ENCODE data around the gene TTLL8.

Gene TTLL8

DNA sequence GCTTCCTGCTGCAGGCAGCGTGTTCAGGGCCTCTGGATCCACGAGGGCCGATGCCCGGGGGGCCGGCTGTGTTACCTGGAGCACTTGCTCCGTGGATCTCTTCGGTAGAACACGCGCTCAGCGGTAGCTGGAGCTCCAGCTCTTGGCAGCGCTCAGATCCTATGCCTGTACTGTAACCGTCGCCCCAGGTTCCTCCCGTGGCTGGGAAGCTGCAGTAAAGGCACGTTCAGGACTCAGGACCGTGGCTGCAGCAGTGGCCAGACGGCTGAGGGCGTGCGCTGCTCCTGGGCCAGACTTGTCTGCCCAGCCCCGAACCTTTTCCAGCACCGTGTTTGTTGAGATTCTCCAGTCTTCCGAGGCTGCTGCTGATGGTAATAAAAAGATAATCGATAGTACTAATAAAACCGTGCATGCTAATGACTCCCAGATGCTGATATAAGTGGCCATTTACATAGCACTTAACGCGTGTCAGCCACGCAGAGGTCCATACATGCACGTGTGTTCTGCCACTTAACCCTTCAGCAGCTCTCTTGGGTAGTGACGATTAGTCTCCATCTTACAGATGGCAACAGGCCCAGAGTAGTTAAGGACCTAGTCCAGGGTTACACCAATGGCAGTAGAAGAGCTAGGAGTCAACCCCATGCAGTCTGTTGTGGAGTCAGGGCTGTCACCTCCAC, 33.1 kb upstream of the TTLL8 start:
- Histone ChIP-seq H3K4me3 (IDR thresholded peaks at IDR 0.05; ENCODE audit: insufficient read depth, low read depth, low read length) (no peak overlapping the region), H3K79me2 (ENCODE audit: insufficient read depth, low read depth) (no peaks in the 10 kb centered on the region), H3K9ac (no peak overlapping the region), H4K20me1 (ENCODE audit: insufficient read depth) (no peaks in the 10 kb centered on the region), H3K27me3 (ENCODE audit: insufficient read depth, low read depth) (no peaks in the 10 kb centered on the region; the same call in 1 of the 2 replicates), H3K4me1 (ENCODE audit: low read depth, poor library complexity, severe bottlenecking) (no peaks in the 10 kb centered on the region), H2AFZ (ENCODE audit: low read depth) (no peak overlapping the region), H3K27ac (no peak overlapping the region), H3K36me3 (ENCODE audit: insufficient read depth) (no peaks in the 10 kb centered on the region), H3K4me2 (no peak overlapping the region)
- TF ChIP-seq, protein P1, sequence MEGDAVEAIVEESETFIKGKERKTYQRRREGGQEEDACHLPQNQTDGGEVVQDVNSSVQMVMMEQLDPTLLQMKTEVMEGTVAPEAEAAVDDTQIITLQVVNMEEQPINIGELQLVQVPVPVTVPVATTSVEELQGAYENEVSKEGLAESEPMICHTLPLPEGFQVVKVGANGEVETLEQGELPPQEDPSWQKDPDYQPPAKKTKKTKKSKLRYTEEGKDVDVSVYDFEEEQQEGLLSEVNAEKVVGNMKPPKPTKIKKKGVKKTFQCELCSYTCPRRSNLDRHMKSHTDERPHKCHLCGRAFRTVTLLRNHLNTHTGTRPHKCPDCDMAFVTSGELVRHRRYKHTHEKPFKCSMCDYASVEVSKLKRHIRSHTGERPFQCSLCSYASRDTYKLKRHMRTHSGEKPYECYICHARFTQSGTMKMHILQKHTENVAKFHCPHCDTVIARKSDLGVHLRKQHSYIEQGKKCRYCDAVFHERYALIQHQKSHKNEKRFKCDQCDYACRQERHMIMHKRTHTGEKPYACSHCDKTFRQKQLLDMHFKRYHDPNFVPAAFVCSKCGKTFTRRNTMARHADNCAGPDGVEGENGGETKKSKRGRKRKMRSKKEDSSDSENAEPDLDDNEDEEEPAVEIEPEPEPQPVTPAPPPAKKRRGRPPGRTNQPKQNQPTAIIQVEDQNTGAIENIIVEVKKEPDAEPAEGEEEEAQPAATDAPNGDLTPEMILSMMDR (conservative IDR thresholded peaks at IDR 0.05; ENCODE audit: low read depth, low read length): no peak

- Histone ChIP-seq H3K4me1 (ENCODE audit: low read depth, poor library complexity, severe bottlenecking) (no peaks in the 10 kb centered on the region), H3K9ac (no peak overlapping the region), H4K20me1 (ENCODE audit: insufficient read depth) (no peaks in the 10 kb centered on the region), H3K4me2 (no peak overlapping the region), H3K27ac (no peak overlapping the region), H3K79me2 (ENCODE audit: insufficient read depth, low read depth) (no peaks in the 10 kb centered on the region), H2AFZ (ENCODE audit: low read depth) (no peak overlapping the region), H3K36me3 (ENCODE audit: insufficient read depth) (no peaks in the 10 kb centered on the region), H3K4me3 (IDR thresholded peaks at IDR 0.05; ENCODE audit: insufficient read depth, low read depth, low read length) (no peak overlapping the region), H3K27me3 (ENCODE audit: insufficient read depth, low read depth) (no peaks in the 10 kb centered on the region; the same call in 1 of the 2 replicates)
- TF ChIP-seq, protein P1 (conservative IDR thresholded peaks at IDR 0.05; ENCODE audit: low read depth, low read length): no peak
These were observed 32.3 kb upstream of the TTLL8 start for GRCh38 chr22:50090412-50090714.

DNA sequence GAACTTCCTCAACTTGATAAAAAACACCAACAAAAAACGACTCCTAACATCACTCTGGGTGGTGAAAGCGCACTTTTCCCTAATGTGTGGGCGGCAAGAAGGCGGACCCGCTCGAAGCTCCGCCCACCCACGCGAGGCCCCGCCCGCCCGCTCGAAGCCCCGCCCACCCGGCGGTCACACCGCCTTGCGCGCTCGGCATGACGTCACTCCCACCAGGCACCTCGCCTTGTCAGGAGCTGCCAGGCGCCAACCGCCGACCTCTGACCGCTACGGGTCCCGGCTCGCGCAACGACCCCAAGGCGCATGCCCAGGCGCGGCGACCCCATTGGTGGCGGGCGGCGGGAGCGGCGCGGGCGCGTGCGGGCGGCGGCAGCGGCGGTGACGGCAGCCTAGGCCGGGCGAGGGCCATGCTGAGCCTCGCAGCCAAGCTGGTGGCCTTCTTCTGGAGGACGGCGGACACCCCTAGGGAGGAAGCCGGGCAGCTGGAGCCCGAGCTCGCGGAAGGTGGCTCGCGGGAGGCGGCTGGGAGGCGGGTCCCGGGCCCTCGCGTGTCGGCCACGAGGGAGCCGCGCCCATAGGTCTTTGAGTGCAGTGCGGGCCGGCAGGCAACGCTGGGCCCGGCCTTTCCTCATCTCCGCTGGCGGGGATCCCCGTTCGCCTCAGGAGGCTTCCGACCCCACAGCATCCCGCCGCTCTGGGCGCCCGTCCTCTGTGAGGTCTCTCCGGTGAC, 31.7 kb upstream of the TTLL8 start, which contains the start of gene MOV10L1:
Gene MOV10L1, plus strand, starts transcription at position 325 of the 730 bp plus-strand sequence. Its CDS starts 83 bp downstream, at position 408.
- H3K9ac ChIP-seq: no peak within 1 kb of the TSS
- TF ChIP-seq, protein P1 (conservative IDR thresholded peaks at IDR 0.05; ENCODE audit: low read depth, low read length): no peak
- H4K20me1 ChIP-seq (ENCODE audit: insufficient read depth): no peaks in the 10 kb centered on the region
- H3K36me3 ChIP-seq (ENCODE audit: insufficient read depth): no peaks in the 10 kb centered on the region
- no peaks in the 10 kb centered on the region for H3K79me2 ChIP-seq (ENCODE audit: insufficient read depth, low read depth)
- no peak within 1 kb of the TSS for H3K4me2 ChIP-seq
- H3K27me3 ChIP-seq (ENCODE audit: insufficient read depth, low read depth): peaks cover 3% of the 10 kb centered on the region; the same call in 1 of the 2 replicates
- no peak within 1 kb of the TSS for H3K4me3 ChIP-seq (IDR thresholded peaks at IDR 0.05; ENCODE audit: insufficient read depth, low read depth, low read length)
- H2AFZ ChIP-seq (ENCODE audit: low read depth): no peak within 1 kb of the TSS
- H3K4me1 ChIP-seq (ENCODE audit: low read depth, poor library complexity, severe bottlenecking): no peaks in the 10 kb centered on the region
- no peak within 1 kb of the TSS for H3K27ac ChIP-seq

GRCh38 chr22:50089231-50089630, 31.1 kb upstream of the TTLL8 start:
- no peak overlapping the region for H3K27ac ChIP-seq
- TF ChIP-seq, protein P1 (conservative IDR thresholded peaks at IDR 0.05; ENCODE audit: low read depth, low read length): no peak
- no peaks in the 10 kb centered on the region for H3K36me3 ChIP-seq (ENCODE audit: insufficient read depth)

More at GRCh38 chr22:50089231-50089630, 31.1 kb upstream of the TTLL8 start:
- Histone ChIP-seq H3K4me3 (IDR thresholded peaks at IDR 0.05; ENCODE audit: insufficient read depth, low read depth, low read length) (no peak overlapping the region), H2AFZ (ENCODE audit: low read depth) (no peak overlapping the region), H3K4me1 (ENCODE audit: low read depth, poor library complexity, severe bottlenecking) (no peaks in the 10 kb centered on the region), H3K4me2 (no peak overlapping the region), H4K20me1 (ENCODE audit: insufficient read depth) (no peaks in the 10 kb centered on the region), H3K27me3 (ENCODE audit: insufficient read depth, low read depth) (peaks cover 4% of the 10 kb centered on the region; the same call in 1 of the 2 replicates), H3K9ac (no peak overlapping the region), H3K79me2 (ENCODE audit: insufficient read depth, low read depth) (no peaks in the 10 kb centered on the region)
